ENCODE measurements around the gene PLOD1.

- no peak for TF ChIP-seq CTCF (IDR thresholded peaks at IDR 0.05; ENCODE audit: poor library complexity, severe bottlenecking)
- no peak for TF ChIP-seq EZH2 (IDR thresholded peaks at IDR 0.05; ENCODE audit: borderline replicate concordance, insufficient read depth, low read length, poor library complexity, severe bottlenecking)
- TF ChIP-seq, protein P1, sequence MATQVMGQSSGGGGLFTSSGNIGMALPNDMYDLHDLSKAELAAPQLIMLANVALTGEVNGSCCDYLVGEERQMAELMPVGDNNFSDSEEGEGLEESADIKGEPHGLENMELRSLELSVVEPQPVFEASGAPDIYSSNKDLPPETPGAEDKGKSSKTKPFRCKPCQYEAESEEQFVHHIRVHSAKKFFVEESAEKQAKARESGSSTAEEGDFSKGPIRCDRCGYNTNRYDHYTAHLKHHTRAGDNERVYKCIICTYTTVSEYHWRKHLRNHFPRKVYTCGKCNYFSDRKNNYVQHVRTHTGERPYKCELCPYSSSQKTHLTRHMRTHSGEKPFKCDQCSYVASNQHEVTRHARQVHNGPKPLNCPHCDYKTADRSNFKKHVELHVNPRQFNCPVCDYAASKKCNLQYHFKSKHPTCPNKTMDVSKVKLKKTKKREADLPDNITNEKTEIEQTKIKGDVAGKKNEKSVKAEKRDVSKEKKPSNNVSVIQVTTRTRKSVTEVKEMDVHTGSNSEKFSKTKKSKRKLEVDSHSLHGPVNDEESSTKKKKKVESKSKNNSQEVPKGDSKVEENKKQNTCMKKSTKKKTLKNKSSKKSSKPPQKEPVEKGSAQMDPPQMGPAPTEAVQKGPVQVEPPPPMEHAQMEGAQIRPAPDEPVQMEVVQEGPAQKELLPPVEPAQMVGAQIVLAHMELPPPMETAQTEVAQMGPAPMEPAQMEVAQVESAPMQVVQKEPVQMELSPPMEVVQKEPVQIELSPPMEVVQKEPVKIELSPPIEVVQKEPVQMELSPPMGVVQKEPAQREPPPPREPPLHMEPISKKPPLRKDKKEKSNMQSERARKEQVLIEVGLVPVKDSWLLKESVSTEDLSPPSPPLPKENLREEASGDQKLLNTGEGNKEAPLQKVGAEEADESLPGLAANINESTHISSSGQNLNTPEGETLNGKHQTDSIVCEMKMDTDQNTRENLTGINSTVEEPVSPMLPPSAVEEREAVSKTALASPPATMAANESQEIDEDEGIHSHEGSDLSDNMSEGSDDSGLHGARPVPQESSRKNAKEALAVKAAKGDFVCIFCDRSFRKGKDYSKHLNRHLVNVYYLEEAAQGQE (IDR thresholded peaks at IDR 0.05; ENCODE audit: borderline replicate concordance): no peak
Observed at GRCh38 chr1:11942280-11942679, 7.8 kb downstream of the PLOD1 start.
